Loucy (cell line): ENCODE data around the gene SH2D3C.

Source experiments
- H2AFZ ChIP-seq: fragments of 200-600 bp; sonication (generic); 2 replicates; pipeline ENCODE4 v1.6.0; 2016; ENCODE audit warnings: antibody characterized with exemption, mild to moderate bottlenecking, low read length, moderate library complexity
- H3F3A ChIP-seq: fragments of 200-600 bp; 2 replicates; pipeline ENCODE4 v1.6.0; 2016; ENCODE audit warnings: antibody characterized with exemption, low read depth, mild to moderate bottlenecking
- H3K27me3 ChIP-seq: fragments of 200-600 bp; sonication (generic); 2 replicates; pipeline ENCODE4 v1.6.1; 2014; ENCODE audit warnings: low read length, mild to moderate bottlenecking; ENCODE audit not compliant: insufficient read depth, poor library complexity, severe bottlenecking
- H3K36me3 ChIP-seq: fragments of 200-600 bp; sonication (generic); 2 replicates; pipeline ENCODE4 v1.6.1; 2016; ENCODE audit warnings: low read length; ENCODE audit not compliant: insufficient read depth
- H3K4me1 ChIP-seq: fragments of 200-600 bp; sonication (generic); 2 replicates; pipeline ENCODE4 v1.5.1; 2014; ENCODE audit warnings: low read length, mild to moderate bottlenecking; ENCODE audit not compliant: insufficient read depth, poor library complexity, severe bottlenecking
- H3K4me2 ChIP-seq: fragments of 200-600 bp; sonication (generic); 2 replicates; pipeline ENCODE4 v1.6.0; 2014; ENCODE audit warnings: antibody characterized with exemption, low read length, low read depth, mild to moderate bottlenecking; ENCODE audit not compliant: poor library complexity, severe bottlenecking
- H3K4me3 ChIP-seq: fragments of 200-600 bp; sonication (generic); 2 replicates; pipeline ENCODE4 v1.5.1; 2014; ENCODE audit warnings: low read length, mild to moderate bottlenecking, mixed read lengths; ENCODE audit not compliant: poor library complexity, severe bottlenecking
- H3K79me2 ChIP-seq: fragments of 200-600 bp; sonication (generic); 2 replicates; pipeline ENCODE4 v1.6.1; 2014; ENCODE audit warnings: low read length; ENCODE audit not compliant: insufficient read depth
- H3K9ac ChIP-seq: fragments of 200-600 bp; sonication (generic); 2 replicates; pipeline ENCODE4 v1.6.0; 2014; ENCODE audit warnings: mild to moderate bottlenecking, low read depth, low read length, moderate library complexity; ENCODE audit not compliant: poor library complexity, severe bottlenecking
- H3K9me2 ChIP-seq: fragments of 200-600 bp; sonication (generic); replicated peaks from 2 replicates; pipeline ENCODE4 v1.6.1; 2016; ENCODE audit warnings: low read depth, low read length, mixed read lengths
- H3K9me3 ChIP-seq: fragments of 200-600 bp; sonication (generic); 2 replicates; pipeline ENCODE4 v1.6.1; 2014; ENCODE audit warnings: mild to moderate bottlenecking, antibody characterized with exemption, low read length, low read depth; ENCODE audit not compliant: insufficient read depth
- H4K20me1 ChIP-seq: fragments of 200-600 bp; sonication (generic); 2 replicates; pipeline ENCODE4 v1.6.0; 2014; ENCODE audit warnings: antibody characterized with exemption, low read length, mild to moderate bottlenecking; ENCODE audit not compliant: insufficient read depth, poor library complexity, severe bottlenecking
- CTCF ChIP-seq: fragments of 200-600 bp; sonication (generic); conservative IDR thresholded peaks from 2 replicates; pipeline ENCODE4 v1.5.1; 2014; ENCODE audit warnings: mild to moderate bottlenecking, antibody characterized with exemption, low read length
- EZH2phosphoT487 ChIP-seq: fragments of 200-600 bp; IDR thresholded peaks from 2 replicates; pipeline ENCODE4 v1.6.1; 2018; ENCODE audit warnings: antibody characterized with exemption, mild to moderate bottlenecking, moderate library complexity, borderline replicate concordance

Gene SH2D3C

GRCh38 chr9:127778280-127779135 lies at the start of gene SH2D3C:
Gene SH2D3C, minus strand, starts transcription at chr9:127778666. Its CDS starts 39 bp downstream, at chr9:127778627.
- peaks cover 15% of the 10 kb centered on the region for H3F3A ChIP-seq
- H3K9me2 ChIP-seq, result no peaks in the 10 kb centered on the region
- H3K27me3 ChIP-seq, result no peaks in the 10 kb centered on the region
- H3K36me3 ChIP-seq, result peaks cover 10% of the 10 kb centered on the region; the same call in 1 of the 2 replicates
- H3K9ac ChIP-seq, result peak within 1 kb of the TSS; percentile 92
- peaks cover 56% of the 10 kb centered on the region for H3K4me1 ChIP-seq
- H3K79me2 ChIP-seq, result peaks cover 84% of the 10 kb centered on the region
- peak within 1 kb of the TSS; percentile 71 for H3K4me2 ChIP-seq
- peaks cover 14% of the 10 kb centered on the region for H4K20me1 ChIP-seq
- peak within 1 kb of the TSS; percentile 85 for H3K4me3 ChIP-seq
- no peak within 1 kb of the TSS for H2AFZ ChIP-seq
- H3K9me3 ChIP-seq, result no peaks in the 10 kb centered on the region
- TF ChIP-seq EZH2phosphoT487, result no peak
- TF ChIP-seq CTCF, result no peak

- peak overlapping the region; percentile 2 for H3K4me2 ChIP-seq
- H3K9ac ChIP-seq, result peak overlapping the region; percentile 35
- H3K9me3 ChIP-seq, result no peaks in the 10 kb centered on the region
- H3K79me2 ChIP-seq, result no peaks in the 10 kb centered on the region
- H2AFZ ChIP-seq, result no peak overlapping the region
- no peak overlapping the region for H3K4me3 ChIP-seq
- no peak for TF ChIP-seq CTCF
- no peak for TF ChIP-seq EZH2phosphoT487
- H3K4me1 ChIP-seq, result peaks cover 10% of the 10 kb centered on the region
- H4K20me1 ChIP-seq, result no peaks in the 10 kb centered on the region
- H3K9me2 ChIP-seq, result no peaks in the 10 kb centered on the region
- H3K36me3 ChIP-seq, result no peaks in the 10 kb centered on the region
- H3F3A ChIP-seq, result no peaks in the 10 kb centered on the region; the same call in 1 of the 2 replicates
- H3K27me3 ChIP-seq, result no peaks in the 10 kb centered on the region
These were observed 47.9 kb upstream of the SH2D3C start for GRCh38 chr9:127826253-127826913.

- Histone ChIP-seq H3K36me3 (no peaks in the 10 kb centered on the region), H3K79me2 (no peaks in the 10 kb centered on the region), H3F3A (no peaks in the 10 kb centered on the region; the same call in 1 of the 2 replicates), H3K9me3 (no peaks in the 10 kb centered on the region), H3K4me2 (peak overlapping the region; percentile 2), H3K4me1 (peaks cover 10% of the 10 kb centered on the region), H4K20me1 (no peaks in the 10 kb centered on the region), H3K9me2 (no peaks in the 10 kb centered on the region), H3K27me3 (no peaks in the 10 kb centered on the region), H3K4me3 (no peak overlapping the region), H2AFZ (no peak overlapping the region), H3K9ac (peak overlapping the region; percentile 35)
- TF ChIP-seq CTCF (peak; percentile 48), EZH2phosphoT487 (no peak)
These were observed 47.0 kb upstream of the SH2D3C start for GRCh38 chr9:127825319-127826051.
